HUDEP-2 (cell line): ENCODE data around the gene PTBP1.
A peak's percentile ranks its signal among the peaks of the same experiment; 100 is the strongest.
"Not testable (repeated sequence)": the region's sequence is repeated elsewhere in the genome, so short reads cannot be mapped to it uniquely, and the experiment has no call there.

Source experiments
- DNase-seq, 76 experiments: peaks; one replicate each; lab custom pipeline; 2025; ENCODE audit not compliant: unreplicated experiment in 76 of 76; lab: John Stamatoyannopoulos, UW

PTBP1 gene

DNA sequence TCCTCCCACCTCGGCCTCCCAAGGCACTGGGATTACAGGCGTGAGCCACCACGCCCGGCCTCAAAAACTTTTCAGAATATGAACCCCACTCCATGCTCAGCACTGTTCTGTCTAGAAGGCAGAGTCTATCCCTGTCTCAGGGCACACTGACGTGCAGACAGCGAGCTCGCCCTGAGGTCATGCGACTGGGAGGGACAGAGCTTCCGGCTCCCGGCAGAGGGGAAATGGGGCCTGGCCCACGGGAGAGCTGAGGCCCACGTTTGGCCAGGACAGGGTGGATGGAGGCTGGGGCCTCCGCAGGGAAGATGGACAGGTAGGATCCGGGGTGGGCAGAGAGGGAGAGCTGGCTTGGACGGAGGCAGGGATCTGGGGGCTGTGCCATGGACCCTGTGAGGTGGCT lies 27.6 kb downstream of the PTBP1 start:
- DNase-seq: no peak

DNA sequence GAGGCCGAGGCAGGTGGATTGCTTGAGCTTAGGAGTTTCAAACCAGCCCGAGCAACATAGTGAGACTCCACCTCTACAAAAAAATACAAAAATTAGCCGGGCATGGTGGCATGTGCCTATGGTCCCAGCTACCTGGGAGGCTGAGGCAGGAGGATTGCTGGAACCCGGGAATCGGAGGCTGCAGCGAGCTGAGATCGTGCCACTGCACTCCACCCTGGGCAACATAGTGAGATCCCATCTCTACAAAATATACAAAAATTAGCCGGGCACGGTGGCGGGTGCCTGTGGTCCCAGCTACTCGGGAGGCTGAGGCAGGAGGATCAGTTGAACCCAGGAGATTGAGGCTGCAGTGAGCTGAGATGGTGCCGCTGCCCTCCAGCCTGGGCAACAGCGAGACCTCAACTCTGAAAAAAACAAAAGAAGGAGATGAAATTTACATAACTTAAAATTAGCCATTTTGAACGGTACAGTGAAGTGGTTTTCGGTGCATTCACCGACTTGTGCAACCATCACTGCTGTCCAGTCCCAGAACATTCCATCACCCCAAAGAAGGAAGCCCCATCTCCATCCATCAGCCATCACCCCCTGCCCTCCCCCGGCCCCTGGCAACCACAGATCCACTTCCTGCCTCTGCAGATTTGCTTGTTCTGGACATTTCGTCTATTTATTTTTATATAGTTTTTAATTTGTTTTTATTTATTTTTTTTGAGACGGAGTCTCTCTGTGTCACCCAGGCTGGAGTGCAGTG lies 28.8 kb downstream of the PTBP1 start:
- no peak for DNase-seq

DNA sequence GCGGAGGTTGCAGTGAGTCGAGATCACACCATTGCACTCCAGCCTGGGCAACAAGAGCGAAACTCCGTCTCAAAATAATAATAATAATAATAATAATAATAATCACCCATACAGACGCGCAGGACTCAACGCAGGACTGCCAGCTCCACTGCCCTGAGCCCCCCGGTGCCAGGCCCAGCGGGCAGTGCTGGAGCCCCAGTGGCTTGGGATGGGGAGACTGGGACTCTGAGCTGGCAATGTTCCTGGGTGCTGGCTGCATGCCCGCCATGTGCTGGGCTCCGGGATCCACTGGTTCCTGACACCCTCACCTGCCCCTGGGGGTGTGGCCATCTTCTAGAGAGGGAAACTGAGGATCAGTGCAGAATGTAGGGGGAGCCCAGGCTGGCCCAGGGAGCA lies 30.1 kb downstream of the PTBP1 start:
- peak in 5 of 76 experiments; percentile 20 to 60 (median 33) for DNase-seq

DNA sequence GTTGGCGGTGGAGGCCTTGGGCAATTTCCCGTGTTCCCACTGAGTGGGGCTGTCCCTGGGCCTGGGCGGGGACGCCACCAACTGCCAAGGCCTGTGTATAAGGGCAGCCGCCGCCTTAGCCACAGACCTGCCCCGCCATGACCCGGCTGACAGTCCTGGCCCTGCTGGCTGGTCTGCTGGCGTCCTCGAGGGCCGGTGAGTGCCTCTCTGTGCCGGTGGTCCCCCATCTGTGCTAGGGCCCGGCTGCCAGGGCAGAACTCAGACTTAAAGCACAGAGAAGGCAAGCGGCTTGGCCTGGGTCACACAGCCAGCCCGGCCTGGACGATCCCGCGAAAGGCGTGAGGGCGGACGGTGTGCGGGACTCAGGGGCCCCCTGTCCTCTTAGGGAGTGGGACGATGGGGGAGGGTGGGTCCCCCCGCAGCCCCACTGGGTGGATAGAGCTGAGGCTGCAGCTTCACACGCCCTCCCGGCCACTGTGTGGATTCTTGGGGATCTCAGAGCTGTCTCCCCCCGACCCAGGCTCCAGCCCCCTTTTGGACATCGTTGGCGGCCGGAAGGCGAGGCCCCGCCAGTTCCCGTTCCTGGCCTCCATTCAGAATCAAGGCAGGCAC lies 30.6 kb downstream of the PTBP1 start, which contains the start of gene AZU1:
Gene AZU1 (plus strand): TSS at position 128 of the 612 bp plus-strand sequence. CDS start 10 bp downstream, at position 138.
- DNase-seq: peak in 61 of 76 experiments; percentile 36 to 80 (median 65)

DNA sequence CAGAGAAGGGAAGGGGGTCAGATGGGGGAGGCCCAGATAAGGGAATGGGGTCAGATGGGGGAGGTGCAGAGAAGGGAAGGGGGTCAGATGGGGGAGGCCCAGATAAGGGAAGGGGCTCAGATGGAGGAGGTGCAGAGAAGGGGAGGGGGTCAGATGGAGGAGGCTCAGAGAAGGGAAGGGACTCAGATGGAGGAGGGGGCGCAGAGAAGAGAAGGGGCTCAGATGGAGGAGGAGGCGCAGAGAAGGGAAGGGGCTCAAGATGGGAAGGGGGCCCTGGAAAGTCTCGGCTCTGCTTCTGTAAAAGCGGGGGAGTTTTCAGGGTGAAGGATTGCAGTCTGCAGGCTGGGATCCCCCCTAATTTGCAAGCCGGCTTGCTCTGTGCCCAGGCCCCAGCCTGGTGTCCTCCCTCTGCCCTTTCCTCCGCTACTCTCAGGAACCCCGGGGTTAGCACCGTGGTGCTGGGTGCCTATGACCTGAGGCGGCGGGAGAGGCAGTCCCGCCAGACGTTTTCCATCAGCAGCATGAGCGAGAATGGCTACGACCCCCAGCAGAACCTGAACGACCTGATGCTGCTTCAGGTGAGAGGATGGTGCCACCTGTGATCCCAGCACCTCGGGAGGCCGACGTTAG lies 32.0 kb downstream of the PTBP1 start:
- DNase-seq: no peak

DNA sequence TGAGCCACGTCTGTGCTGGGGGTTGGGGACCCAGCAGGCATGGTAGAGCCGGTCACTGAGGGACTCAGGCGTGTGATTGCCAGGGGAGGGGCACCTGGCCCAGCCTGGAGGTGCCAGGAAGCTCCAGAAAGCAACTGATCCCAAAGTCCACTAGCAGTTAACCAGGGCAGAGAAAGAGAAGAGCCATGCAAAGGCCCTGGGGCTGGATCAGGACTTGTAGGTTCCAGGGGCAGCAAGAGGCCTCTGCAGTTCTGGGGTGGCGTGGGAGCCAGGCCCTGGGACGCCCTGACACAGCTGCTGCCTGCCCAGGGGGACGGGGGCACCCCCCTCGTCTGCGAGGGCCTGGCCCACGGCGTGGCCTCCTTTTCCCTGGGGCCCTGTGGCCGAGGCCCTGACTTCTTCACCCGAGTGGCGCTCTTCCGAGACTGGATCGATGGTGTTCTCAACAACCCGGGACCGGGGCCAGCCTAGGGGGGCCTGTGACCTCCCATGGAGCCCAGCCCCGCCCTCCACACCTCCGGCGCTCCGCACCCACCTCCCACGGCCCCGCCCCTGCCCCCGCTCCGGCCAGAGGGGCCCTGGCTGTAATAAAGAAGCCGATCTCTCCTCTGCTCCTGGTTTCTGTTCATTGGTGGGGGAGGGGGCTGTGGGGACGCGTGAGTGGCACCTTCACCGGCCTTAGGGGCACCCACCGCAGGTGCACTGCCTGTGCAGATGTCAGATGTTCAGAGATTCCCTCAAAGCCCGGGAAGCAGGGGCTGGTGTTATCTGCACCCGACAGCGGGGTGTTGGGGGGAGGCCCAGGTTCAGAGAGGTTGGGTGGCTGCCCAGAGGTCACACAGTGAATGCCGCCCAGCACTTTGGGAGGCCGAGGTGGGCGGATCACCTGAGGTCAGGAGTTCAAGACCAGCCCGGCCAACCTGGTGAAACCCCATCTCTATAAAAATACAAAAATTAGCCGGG lies 34.4 kb downstream of the PTBP1 start:
- DNase-seq: peak in 10 of 76 experiments; percentile 14 to 51 (median 36)

DNA sequence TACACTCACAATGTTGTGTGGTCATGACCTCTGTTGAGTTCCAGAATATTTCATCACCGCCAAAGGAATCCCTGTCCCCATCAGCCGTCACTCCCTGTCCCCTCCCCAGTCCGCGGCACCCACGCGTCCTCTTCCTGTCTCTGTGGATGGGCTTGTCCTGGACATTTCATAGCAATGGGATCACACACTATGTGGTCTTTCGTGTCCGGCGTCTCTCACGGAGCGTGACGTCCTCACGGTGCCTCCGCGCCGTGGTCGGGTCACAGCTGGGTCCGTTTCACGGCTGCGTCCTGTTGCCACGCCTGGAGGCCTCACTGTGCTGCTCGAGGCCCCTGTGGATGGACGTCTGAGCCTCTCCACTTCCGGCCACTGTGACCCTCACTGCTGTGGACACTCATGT lies 37.0 kb downstream of the PTBP1 start:
- DNase-seq: no peak

DNA sequence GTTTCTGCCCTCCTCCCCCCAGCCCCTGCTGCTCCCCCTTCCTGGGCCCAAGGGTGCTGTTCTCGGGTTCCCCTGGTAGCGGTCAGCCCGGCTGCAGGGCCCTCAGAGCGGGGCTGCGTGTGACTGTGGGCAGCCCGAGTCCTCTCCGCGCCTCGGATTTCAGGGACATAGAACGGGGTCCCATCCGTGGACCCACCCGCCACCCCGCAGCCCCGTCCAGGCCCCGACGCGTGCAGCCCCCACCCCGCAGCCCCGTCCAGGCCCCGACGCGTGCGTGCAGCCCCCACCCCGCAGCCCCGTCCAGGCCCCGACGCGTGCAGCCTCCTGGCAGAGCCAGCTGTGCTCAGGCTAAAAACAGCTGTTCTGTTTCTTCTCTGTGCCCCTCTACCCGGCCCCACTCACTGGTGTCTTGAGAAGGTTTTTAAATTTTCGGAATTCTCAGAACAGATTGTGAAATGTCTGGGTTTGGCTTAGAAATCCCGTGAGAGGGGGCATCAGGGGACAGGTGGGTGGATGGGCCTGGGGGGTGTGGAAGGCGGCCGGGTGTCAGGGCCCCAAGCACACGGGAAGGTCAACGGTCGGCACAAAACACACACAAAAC lies 38.1 kb downstream of the PTBP1 start:
- DNase-seq: no peak

DNA sequence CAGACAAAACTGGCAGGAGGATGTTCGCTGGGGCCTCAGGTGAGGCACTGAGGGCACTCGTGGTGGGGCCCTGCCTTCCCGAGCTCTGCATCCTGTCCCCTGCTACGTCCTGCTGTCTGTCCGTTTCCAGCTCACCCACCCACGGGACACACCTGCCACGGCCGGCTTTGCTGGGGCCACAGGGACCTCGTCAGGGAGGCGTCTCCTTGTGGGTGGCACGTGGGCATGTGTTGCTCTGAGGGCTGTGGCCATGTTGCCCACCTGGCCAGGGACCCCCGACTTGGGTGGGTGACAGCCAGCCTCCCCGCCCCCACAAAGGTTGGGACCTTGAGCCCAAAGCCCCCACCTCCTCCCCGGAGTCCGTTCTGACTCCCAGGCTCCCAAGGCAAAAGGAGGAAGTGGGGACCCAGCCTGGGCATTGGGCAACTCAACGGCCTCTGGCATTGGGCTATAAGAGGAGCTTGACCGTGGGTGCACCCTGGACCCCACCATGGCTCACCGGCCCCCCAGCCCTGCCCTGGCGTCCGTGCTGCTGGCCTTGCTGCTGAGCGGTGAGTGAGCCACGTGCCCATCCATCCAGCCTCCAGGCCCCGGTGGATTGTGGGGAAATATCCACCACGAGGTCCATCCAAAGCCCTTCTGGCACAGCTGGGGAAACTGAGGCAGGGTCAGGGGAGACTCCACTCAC lies 43.4 kb downstream of the PTBP1 start, which contains the start of gene PRTN3:
Gene PRTN3 (plus strand): TSS at position 481 of the 688 bp plus-strand sequence. CDS start 10 bp downstream, at position 491.
- no peak for DNase-seq

DNA sequence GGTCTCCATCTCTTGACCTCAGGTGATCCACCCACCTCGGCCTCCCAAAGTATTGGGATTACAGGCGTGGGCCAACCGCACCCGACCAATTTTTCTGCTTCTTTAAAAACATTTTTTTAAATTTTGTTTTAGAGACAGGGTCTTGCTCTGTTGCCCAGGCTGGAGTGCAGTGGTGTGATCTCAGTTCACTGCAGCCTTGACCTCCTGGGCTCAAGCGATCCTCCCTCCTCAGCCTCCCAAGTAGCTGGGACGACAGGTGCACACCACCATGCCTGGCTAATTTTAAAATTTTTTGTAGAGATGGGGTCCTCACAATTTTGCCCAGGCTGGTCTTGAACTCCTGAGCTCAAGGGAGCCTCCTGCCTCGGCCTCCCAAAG lies 45.5 kb downstream of the PTBP1 start:
- DNase-seq: not testable (repeated sequence)

DNA sequence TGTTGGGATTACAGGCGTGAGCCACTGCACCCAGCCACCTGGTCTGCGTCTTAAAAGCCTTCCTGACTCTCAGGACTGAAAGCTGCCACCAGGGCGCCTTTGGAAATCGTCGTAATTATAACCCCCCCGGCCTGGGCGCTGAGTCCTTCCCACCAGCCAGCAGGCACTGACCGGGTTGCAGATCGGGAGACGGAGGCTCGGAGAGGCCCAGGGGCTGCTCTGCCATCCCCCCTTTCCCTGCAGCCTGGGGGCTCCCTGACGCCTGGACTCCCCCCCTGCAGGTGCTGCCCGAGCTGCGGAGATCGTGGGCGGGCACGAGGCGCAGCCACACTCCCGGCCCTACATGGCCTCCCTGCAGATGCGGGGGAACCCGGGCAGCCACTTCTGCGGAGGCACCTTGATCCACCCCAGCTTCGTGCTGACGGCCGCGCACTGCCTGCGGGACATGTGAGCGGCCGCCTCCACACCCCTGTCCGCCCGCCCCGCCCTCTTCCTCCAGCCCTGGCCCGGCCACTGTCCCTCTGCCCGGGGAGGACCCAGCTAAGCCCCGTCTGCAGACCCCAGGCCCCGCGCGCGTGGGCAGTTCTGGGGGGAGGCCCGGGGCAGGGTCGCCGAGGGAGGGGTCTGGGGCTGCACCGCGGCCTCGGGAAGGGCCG lies 46.1 kb downstream of the PTBP1 start:
- DNase-seq: peak in 4 of 76 experiments; percentile 19 to 41 (median 22)

DNA sequence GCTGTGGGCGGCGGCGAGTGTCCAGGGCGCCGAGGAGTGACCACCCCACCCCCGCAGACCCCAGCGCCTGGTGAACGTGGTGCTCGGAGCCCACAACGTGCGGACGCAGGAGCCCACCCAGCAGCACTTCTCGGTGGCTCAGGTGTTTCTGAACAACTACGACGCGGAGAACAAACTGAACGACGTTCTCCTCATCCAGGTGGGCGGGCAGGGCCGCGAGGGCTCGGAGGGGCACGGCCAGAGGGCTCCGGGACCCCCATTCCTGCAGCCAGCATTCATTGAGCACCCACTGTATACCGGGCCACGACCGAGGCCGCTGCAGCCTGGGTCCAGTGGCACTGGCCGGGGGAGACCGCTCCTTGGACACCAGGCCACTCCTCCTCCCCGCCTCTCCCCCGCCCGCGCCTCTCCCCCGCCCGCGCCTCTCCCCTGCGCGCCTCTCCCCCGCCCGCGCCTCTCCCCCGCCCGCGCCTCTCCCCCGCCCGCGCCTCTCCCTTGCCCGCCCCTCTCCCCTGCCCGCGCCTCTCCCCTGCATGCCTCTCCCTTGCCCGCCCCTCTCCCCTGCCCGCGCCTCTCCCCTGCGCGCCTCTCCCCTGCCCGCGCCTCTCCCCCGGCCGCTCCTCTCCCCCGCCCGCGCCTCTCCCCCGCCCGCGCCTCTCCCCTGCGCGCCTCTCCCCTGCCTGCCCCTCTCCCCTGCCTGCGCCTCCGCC lies 46.7 kb downstream of the PTBP1 start:
- DNase-seq: peak in 40 of 76 experiments; percentile 11 to 79 (median 50)

DNA sequence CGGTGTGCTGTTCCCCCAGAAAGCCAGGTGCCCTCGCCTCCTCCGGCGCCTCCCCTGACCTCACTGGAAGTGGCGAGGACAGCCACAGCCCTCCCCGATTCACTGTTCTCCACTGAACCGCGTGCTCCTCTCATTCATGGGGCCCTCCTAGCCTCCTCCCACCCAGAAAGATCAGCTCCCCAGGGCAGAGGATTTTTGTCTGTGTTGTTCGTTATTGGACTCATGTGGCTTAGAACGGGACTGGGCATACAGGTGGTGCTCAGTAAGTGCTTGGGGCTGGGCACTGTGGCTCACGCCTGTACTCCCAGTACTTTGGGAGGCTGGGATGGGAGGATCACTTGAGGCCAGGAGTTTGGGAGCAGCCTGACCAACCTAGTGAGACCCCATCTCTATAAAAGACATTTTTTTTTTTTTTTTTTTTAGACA lies 47.3 kb downstream of the PTBP1 start:
- DNase-seq: peak in 7 of 76 experiments; percentile 55 to 72 (median 66)

DNA sequence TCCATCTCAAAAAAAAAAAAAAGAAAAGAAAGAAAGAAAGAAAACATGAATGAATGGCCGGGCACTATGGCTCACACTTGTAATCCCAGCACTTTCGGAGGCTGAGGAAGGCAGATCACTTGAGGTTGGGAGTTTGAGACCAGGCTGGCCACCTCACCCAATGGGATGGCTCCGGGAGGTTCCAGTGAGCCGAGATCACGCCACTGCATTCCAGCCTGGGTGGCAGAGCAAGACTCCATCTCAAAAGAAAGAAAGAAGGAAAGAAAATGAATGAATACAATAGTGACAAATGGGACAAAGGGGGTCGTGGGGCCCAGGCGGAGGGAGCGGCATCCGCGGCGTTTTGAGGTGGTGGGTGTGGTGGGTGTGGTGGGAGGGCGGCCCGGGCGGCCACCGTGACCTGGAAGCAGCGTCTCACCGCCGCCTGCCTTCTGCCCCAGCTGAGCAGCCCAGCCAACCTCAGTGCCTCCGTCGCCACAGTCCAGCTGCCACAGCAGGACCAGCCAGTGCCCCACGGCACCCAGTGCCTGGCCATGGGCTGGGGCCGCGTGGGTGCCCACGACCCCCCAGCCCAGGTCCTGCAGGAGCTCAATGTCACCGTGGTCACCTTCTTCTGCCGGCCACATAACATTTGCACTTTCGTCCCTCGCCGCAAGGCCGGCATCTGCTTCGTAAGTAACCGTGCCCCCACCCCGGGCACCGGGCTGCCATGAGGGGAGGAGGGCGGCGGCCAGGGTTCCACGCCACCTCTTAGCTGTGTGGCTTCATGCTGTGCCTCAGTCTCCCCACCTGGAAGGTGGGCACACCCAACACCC lies 48.7 kb downstream of the PTBP1 start:
- no peak for DNase-seq

DNA sequence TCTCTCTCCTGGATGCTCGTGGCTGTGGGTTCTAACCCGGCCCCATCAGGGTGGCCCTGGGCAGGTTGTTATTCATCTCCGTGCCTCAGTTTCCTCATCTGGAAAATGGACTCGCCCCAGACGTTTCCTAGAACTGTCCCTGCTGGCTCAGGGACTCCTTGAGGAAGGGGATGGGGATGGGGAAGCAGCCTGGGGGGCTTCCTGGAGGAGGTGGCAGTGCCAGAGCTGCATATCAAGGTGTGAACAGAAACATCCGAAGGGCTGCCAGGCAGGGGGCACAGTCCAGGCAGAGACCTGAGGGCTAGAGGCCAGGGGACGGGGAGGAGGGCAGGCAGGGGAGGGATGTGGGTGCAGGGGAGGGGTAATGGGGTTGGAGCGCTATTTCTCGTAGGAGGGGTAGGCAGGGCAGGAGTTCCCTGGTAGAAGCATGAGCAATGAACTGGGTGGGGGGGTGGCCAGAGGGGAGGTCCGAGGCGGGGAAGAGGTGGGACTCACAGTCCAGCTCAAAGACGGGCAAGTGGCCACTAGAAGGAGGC lies 51.2 kb downstream of the PTBP1 start:
- DNase-seq: no peak

DNA sequence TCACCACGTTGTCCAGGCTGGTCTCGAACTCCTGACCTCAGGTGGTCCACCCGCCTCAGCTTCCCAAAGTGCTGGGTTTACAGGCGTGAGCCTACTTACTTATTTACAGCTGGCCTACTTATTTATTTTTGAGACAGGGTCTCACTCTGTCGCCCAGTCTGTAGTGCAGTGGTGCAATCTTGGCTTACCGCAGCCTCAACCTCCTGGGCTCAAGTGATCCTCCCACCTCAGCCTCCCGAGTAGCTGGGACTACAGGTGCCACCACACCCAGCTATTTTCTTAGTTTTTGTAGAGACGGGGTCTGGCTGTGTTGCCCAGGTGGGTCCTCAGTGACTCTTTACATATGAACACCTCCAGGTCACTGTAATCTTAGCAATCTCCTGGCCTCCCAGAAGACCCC lies 51.9 kb downstream of the PTBP1 start:
- not testable (repeated sequence) for DNase-seq
